Heart left ventricle (tissue), 16 donors: ENCODE measurements around the gene TBC1D20. TPM values are rescaled to one million over a fixed set of nuclear protein-coding genes. Genes with fewer than 3 reads are reported as not detected.

Experiments used
- ATAC-seq, 4 donors: fragments of 200-7000 bp; cut with Tn5 transposase; one replicate each; pipeline ENCODE4 v1.9.1; 2020 to 2022; ENCODE audit warnings: moderate library complexity in 4 of 4, mild to moderate bottlenecking in 3 of 4, moderate number of reproducible peaks in 1 of 4
- DNase-seq, 5 donors: peaks; one replicate each; pipeline ENCODE4 v3.0.0-alpha.2; 2020
- H3K27ac ChIP-seq, 12 donors: fragments of 200-600 bp; sonication (generic) in 4 of 12; one replicate each; pipeline versions ENCODE4 v1.5.0 to v1.8.0; 2016 to 2022; ENCODE audit warnings: mild to moderate bottlenecking in 2 of 12
- H3K27me3 ChIP-seq, 9 donors: fragments of 200-600 bp; sonication (generic) in 2 of 9; one replicate each; pipeline versions ENCODE4 v1.5.1 to v1.8.0; 2016 to 2022; ENCODE audit warnings: mild to moderate bottlenecking in 3 of 9
- H3K36me3 ChIP-seq, 9 donors: fragments of 200-600 bp; sonication (generic) in 2 of 9; one replicate each; pipeline versions ENCODE4 v1.5.0 to v1.8.0; 2018 to 2022; ENCODE audit warnings: mild to moderate bottlenecking in 2 of 9
- H3K4me1 ChIP-seq, 12 donors: fragments of 200-600 bp; sonication (generic) in 4 of 12; one replicate each; pipeline versions ENCODE4 v1.5.0 to v1.8.0; 2016 to 2022; ENCODE audit warnings: mild to moderate bottlenecking in 3 of 12
- H3K4me3 ChIP-seq, 12 donors: fragments of 200-600 bp; sonication (generic) in 4 of 12; one replicate each; pipeline versions ENCODE4 v1.5.0 to v1.8.0; 2017 to 2022; ENCODE audit warnings: mild to moderate bottlenecking in 9 of 12, moderate library complexity in 4 of 12
- H3K9me3 ChIP-seq, 12 donors: fragments of 200-600 bp; sonication (generic) in 4 of 12; one replicate each; pipeline versions ENCODE4 v1.5.0 to v1.8.0; 2016 to 2022; ENCODE audit warnings: mild to moderate bottlenecking in 1 of 12
- POLR2A ChIP-seq, 2 donors: fragments of 450-650 bp; IDR thresholded peaks; one replicate each; pipeline ENCODE4 v1.6.1; 2017; ENCODE audit warnings: antibody characterized with exemption in 2 of 2, mild to moderate bottlenecking in 2 of 2, moderate library complexity in 2 of 2
- WGBS, 4 donors: extraction: QIAGEN DNeasy Blood & Tissue Kit in 2 of 4; methylation state at CpG; one replicate each; pipeline versions ENCODE4 v1.1.5 to v1.1.7; 2013 to 2018; 5-methylcytosine and 5-hydroxymethylcytosine counted together
- intact Hi-C, 10 donors: fragments of 100-400 bp; cut with DNase I; formaldehyde crosslinking; loops; one replicate each; pipeline versions ENCODE4 v1.11.1 to v1.14.2; 2022
- polyA plus RNA-seq, 2 donors: library from polyadenylated mRNA; stranded (reverse); fragments of 200-250 nt; gene quantifications; one replicate each; pipeline ENCODE4 v1.2.3, GENCODE V29; 2013
- total RNA-seq, 9 donors: library from RNA; depleted of rRNA in 2 of 9; stranded (reverse); fragments of >200 nt in 2 of 9; fragmentation: NEBNext Ultra II Directional in 3 of 9; extraction: Animal tissue kit (Norgen Biotek cat#: 25700) in 3 of 9; gene quantifications; one replicate each; pipeline versions ENCODE4 v1.1.0 to v1.2.4, GENCODE V29; 2016 to 2023
- TF ChIP-seq, protein P1 (sequence below), 12 donors: fragments of 200-600 bp; sonication (generic) in 4 of 12; IDR thresholded peaks; one replicate each; pipeline versions ENCODE4 v1.5.0 to v1.8.0; 2018 to 2022; ENCODE audit warnings: antibody characterized with exemption in 12 of 12, mild to moderate bottlenecking in 5 of 12
- donor health status: ischemic (EF 13 %, LVEDD 7.1; RV severe dilation, severe dysfunction).
- donor health status: healthy with polysubstance abuse.
- donor health status: DM: no; HTN: yes; CAD: no.
- donor health status: DM: no; HTN: no; CAD: no.
- donor health status: ischemic (EF 25% LVEDD 6.9; RV normal size, moderate dysfunction).
- donor health status: ischemic (EF 25% LVEDD 5.7; RV mildly dilated, moderate dysfunction).
- donor health status: healthy.
- donor health status: DM: yes; HTN: yes; CAD: no.
- donor health status: ischemic (EF 35%, LVEDD 5.7; RV mildly dilated, moderate dysfunction).
- donor health status: nonischemic (EF 11% LVEDD 7.7; RV severe dilation, severe dysfunction).
- donor health status: DM: yes; HTN: yes; CAD: no.
- donor health status: PGD.
- donor health status: ischemic (EF 29% LVEDD 5.4; RV normal size, mild dysfunction).
- donor health status: nonischemic (EF 23%, LVEDD 6.1; RV moderate dilation, normal function).

Gene TBC1D20
- total and polyA plus RNA-seq, 11 donors: 9.3 to 38.9 (median 25.8) TPM

- H3K9me3 ChIP-seq: peaks cover 0 to 4% (median 0%) of the 10 kb centered on the region in 12 donors
- peak overlapping the region; percentile 49 to 98 (median 95) for H3K27ac ChIP-seq
- 10 to 18% (median 13%) methylated on average over 25 to 45 of the region's 45 CpGs for WGBS, 4 donors
- peak; percentile 75 to 86 (median 81) for ATAC-seq
- no peaks in the 10 kb centered on the region for H3K27me3 ChIP-seq
- peaks cover 0 to 27% (median 22%) of the 10 kb centered on the region in 9 donors for H3K36me3 ChIP-seq
- H3K4me1 ChIP-seq: peaks cover 4 to 29% (median 19%) of the 10 kb centered on the region in 12 donors
- DNase-seq: peak; percentile 78 to 88 (median 83)
- intact Hi-C loops: loop anchor here in 7 of 10 donors (2.0 to 10.0 kb wide), 10 partner anchors 45 to 135 kb away; partner anchors contain the start of genes TBC1D20 (in 3 of the 7), CSNK2A1 (in 1 of the 7) and NRSN2 (in 1 of the 7)
- H3K4me3 ChIP-seq: peak overlapping the region; percentile 6 to 100 (median 96)
- TF ChIP-seq, protein P1, sequence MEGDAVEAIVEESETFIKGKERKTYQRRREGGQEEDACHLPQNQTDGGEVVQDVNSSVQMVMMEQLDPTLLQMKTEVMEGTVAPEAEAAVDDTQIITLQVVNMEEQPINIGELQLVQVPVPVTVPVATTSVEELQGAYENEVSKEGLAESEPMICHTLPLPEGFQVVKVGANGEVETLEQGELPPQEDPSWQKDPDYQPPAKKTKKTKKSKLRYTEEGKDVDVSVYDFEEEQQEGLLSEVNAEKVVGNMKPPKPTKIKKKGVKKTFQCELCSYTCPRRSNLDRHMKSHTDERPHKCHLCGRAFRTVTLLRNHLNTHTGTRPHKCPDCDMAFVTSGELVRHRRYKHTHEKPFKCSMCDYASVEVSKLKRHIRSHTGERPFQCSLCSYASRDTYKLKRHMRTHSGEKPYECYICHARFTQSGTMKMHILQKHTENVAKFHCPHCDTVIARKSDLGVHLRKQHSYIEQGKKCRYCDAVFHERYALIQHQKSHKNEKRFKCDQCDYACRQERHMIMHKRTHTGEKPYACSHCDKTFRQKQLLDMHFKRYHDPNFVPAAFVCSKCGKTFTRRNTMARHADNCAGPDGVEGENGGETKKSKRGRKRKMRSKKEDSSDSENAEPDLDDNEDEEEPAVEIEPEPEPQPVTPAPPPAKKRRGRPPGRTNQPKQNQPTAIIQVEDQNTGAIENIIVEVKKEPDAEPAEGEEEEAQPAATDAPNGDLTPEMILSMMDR (IDR thresholded peaks at IDR 0.05): peak in 8 of 12 donors; percentile 13 to 39 (median 23)
- no peak for TF ChIP-seq POLR2A (IDR thresholded peaks at IDR 0.05)
These were observed 55.0 kb downstream of the TBC1D20 start for GRCh38 chr20:407133-407952.

DNA sequence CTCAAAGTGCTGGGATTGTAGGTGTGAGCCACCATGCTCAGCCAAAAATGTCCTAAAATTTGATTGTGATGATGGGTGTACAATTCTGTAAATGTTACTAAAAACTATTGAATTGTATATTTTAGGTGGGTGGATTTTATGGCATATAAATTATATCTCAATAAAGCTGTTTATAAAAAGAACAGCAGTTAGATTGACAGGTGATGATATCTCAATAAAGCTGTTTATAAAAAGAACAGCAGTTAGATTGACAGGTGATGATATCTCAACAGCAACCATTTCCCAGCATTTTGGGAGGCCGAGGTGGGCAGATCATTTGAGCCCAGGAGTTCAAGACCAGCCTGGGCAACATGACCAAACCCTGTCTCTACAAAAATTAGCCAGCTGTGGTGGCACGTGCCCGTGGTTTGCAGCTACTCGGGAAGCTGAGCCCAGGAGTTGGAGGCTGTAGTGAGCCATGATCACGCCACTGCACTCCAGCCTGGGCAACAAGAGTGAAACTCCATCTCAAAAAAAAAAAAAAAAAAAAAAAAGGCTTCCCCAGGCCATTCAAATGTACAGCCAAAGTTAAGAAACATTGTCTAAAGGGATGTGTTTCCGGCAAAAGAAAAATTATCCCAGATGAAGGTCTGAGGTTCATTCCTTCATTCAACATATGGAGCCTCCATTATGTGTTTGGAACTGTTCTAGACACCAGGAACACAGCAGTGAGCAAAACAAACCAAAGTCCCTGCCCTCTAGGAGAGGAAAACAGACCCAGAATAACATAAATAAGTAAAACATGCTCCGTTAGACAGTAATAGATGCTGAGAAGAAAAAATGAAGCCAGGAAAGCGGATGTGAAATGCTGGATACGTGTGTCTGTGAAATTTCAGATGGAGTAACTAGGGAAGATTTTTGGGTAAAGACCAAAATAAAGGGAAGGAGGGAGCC lies 55.9 kb downstream of the TBC1D20 start:
- 86 to 94% (median 91%) methylated on average over 9 of the region's 9 CpGs for WGBS, 4 donors
- DNase-seq (no peak), ATAC-seq (no peak)
- Histone ChIP-seq H3K27me3 (no peaks in the 10 kb centered on the region), H3K4me3 (peak overlapping the region in 4 of 12 donors; percentile 95 to 100 (median 98)), H3K27ac (peak overlapping the region in 2 of 12 donors; percentile 92 to 96), H3K36me3 (peaks cover 0 to 18% (median 15%) of the 10 kb centered on the region in 9 donors), H3K9me3 (peaks cover 0 to 4% (median 0%) of the 10 kb centered on the region in 12 donors), H3K4me1 (peaks cover 4 to 29% (median 19%) of the 10 kb centered on the region in 12 donors)
- TF ChIP-seq POLR2A (IDR thresholded peaks at IDR 0.05): no peak
- TF ChIP-seq, protein P1 (IDR thresholded peaks at IDR 0.05): no peak
- intact Hi-C loops: loop anchor here in 7 of 10 donors (2.0 to 10.0 kb wide), 10 partner anchors 44 to 136 kb away; partner anchors contain the start of genes TBC1D20 (in 3 of the 7), CSNK2A1 (in 1 of the 7) and NRSN2 (in 1 of the 7)

GRCh38 chr20:404088-404487 lies 58.2 kb downstream of the TBC1D20 start:
- no peak for DNase-seq
- Histone ChIP-seq H3K36me3 (no peaks in the 10 kb centered on the region), H3K4me3 (no peak overlapping the region), H3K27me3 (no peaks in the 10 kb centered on the region), H3K4me1 (peaks cover 0 to 14% (median 8%) of the 10 kb centered on the region in 12 donors), H3K27ac (no peak overlapping the region), H3K9me3 (peaks cover 0 to 4% (median 0%) of the 10 kb centered on the region in 12 donors)
- intact Hi-C loops: loop anchor here in 1 of 10 donors (10.0 kb wide), 1 partner anchor 71 kb away; no protein-coding TSS in a partner anchor
- WGBS, 4 donors: 86 to 95% (median 94%) methylated on average over 4 of the region's 4 CpGs
- ATAC-seq: no peak
- TF ChIP-seq, protein P1 (IDR thresholded peaks at IDR 0.05): no peak
- TF ChIP-seq POLR2A (IDR thresholded peaks at IDR 0.05): no peak
